SHP77 treated with DMSO at 0.1 percent for 48 hours (cell line): Measurements from ENCODE around the gene MAVS.
"Not testable (repeated sequence)": the region's sequence is repeated elsewhere in the genome, so short reads cannot be mapped to it uniquely, and the experiment has no call there.

Experiments
- DNase-seq: peaks from one replicate; lab custom pipeline; 2025; lab: John Stamatoyannopoulos, UW

MAVS gene

GRCh38 chr20:3854462-3854871, 7.8 kb downstream of the MAVS start:
- no peak for DNase-seq

DNA sequence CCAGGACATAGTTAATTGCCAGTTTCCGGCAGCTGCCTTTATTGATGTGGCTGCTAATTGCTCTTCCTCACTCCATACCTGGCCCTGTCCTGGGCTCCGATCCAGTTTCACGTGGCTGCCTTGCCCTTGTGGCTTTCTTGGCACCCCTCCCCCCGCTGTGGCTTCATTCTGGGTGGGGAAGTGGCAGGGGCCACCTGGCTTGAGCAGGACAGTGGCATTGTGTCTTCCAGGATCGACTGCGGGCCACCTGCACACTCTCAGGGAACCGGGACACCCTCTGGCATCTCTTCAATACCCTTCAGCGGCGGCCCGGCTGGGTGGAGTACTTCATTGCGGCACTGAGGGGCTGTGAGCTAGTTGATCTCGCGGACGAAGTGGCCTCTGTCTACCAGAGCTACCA, 10.8 kb downstream of the MAVS start:
- no peak for DNase-seq

DNA sequence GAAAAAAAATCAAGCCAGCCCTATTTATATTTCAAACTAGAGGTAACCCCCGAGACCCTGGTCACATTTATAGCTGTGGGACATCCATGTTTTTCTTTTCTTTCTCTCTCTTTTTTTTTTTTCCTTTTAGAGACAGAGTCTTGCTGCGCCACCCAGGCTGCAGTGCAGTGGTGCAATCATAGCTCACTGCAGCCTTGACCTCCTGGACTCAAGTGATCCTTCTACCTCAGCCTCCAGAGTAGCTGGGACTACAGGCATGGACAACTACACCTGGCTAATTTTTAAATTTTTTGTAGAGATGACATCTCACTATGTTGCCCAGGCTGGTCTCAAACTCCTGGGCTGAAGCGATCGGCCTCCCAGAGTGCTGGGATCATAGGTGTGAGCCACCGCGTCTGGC, 12.1 kb downstream of the MAVS start:
- DNase-seq = no peak

- no peak for DNase-seq
Observed at GRCh38 chr20:3861191-3861590, 14.6 kb downstream of the MAVS start.

DNA sequence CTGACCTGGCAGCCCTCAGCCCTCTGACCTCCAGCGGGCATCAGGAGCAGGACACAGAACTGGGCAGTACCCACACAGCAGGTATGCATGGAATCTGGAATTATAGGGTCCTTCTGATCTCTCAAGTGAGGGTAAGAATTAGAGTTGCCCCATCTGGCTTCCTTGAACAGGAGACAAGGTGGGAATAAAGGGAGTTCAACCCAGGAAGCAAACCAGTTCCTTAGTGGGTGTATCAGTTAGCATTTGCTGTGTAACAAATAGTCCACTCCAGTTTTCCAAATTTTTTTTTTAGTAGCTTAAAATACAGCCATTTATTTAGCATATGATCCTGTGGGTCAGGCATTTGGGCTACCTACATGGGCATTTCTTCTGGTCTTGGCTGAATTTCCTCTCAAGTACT, 15.7 kb downstream of the MAVS start:
- no peak for DNase-seq

- no peak for DNase-seq
Observed at GRCh38 chr20:3863317-3863716, 16.7 kb downstream of the MAVS start.

DNA sequence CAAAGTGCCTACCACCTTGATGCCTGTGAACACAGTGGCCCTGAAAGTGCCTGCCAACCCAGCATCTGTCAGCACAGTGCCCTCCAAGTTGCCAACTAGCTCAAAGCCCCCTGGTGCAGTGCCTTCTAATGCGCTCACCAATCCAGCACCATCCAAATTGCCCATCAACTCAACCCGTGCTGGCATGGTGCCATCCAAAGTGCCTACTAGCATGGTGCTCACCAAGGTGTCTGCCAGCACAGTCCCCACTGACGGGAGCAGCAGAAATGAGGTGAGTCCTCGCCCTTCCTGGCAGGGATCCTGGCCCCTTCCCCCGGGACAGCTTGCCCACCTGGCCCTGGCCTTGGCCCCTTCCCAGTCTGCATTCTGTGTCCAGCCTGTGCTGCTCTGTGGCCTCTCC, 17.9 kb downstream of the MAVS start:
- no peak for DNase-seq

DNA sequence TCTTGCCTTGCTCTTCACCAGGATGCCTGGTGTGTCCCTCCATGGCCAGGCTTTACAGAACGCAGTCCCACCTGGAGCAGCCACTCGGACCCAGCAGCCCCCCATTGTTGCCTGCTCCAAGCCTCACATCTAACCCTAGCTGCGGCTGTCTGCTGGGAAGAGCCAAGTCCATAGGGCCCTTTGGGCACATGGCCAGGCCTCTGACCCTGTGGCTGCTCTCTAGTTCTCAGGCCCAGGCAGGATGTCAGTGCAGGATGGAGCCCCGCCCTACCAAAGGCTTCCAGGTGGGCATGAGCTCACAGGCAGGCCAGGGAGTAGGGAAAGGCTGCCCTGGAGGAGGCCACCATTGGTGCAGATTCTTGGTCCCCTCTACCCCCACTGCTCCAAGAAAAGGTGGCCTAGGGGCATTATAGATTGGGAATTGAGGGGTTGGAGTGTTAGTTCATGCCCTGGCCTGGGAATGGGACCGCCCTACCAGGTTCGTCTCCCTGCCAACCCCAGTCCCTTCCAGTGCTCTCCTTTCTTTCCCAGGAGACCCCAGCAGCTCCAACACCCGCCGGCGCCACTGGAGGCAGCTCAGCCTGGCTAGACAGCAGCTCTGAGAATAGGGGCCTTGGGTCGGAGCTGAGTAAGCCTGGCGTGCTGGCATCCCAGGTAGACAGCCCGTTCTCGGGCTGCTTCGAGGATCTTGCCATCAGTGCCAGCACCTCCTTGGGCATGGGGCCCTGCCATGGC, 18.7 kb downstream of the MAVS start:
- DNase-seq = no peak

GRCh38 chr20:3865887-3866407, 19.3 kb downstream of the MAVS start:
- DNase-seq = no peak

DNA sequence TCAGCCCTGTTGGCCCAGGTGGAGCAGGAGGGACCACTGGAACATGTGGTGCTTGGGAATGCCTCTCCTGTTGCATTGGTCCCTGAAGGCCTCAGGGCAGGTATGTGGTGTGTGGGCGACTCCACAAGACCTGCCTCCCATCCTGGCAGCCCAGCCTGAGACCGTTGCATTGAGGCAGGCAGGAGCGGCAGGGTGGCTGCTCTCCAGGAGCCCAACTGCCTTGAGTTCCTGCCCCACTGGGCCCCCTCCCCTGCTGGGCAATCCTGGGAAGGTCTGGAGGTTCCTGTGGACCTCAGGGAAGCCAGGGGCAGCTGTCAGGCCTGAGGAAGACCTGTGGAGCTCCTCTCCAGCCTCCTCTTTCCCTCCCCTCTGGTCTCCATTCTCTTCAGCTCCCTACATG, 19.8 kb downstream of the MAVS start:
- DNase-seq = no peak

GRCh38 chr20:3867802-3868201, 21.2 kb downstream of the MAVS start:
- no peak for DNase-seq

DNA sequence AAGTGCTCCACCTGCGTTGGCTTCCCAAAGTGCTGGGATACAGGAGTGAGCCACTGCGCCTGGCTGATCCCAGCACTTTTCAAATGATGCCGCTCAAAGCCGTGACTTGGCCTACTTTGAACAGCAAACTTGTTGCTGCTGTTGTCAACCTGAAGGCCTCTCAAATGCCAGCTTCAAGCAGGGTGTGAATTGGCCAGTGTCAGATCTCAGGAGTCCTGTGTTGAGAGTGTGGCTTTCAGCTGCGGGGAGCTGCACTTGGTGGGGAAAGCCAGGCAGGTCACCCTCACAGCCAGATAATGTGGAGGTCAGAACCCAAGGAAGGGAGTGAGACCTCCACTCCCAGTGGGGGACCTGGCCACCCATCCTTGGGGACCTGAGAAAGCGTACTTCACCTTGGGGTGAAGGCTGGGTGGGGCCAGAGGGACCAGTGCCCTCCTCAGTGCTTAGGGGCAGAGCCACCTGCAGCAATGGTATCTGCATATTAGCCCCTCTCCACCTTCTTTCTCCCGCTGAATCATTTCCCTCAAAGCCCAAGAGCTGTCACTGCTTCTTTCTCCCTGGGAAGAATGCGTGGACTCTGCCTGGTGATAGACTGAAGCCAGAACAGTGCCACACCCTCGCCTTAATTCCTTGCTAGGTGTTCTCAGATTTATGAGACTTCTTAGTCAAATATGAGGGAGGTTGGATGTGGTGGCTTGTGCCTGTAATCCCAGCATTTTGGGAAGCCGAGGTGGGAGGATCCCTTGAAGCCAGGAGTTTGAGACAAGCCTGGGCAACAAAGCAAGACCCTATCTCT, 23.4 kb downstream of the MAVS start:
- DNase-seq = no peak

DNA sequence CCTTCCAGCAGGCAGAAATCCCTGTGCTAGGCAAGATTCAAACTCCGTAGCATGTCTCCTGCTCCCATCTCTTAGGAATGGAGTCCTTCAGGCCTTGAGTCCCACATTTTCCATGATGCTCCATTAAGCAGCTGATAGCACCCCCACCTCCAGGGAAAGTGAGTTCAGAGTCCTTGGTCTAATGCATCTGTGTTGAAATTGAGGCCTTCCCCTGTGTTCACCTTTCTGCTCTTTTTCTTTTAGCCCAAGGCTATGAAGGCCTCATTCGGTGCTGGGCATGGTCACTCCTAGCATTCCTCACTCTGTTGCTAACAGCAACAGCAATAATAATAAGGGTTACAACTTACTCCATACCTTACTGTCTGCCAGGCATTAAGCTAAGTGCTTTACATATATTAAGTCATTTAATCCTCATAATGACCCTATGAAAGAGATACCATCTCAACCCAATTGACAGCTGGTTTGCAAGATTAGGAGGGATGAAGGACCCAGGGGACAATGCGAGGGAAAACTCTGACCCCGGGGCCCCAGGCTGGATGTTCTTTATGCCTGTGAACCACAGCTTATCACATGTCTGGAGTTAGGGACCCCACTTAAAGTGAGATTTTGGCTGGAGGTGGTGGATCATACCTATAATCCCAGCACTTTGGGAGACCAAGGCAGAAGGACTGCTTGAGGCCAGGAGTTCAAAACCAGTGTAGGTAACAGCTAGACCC, 25.1 kb downstream of the MAVS start:
- no peak for DNase-seq

- DNase-seq = no peak
Observed at GRCh38 chr20:3873507-3873906, 26.9 kb downstream of the MAVS start.

DNA sequence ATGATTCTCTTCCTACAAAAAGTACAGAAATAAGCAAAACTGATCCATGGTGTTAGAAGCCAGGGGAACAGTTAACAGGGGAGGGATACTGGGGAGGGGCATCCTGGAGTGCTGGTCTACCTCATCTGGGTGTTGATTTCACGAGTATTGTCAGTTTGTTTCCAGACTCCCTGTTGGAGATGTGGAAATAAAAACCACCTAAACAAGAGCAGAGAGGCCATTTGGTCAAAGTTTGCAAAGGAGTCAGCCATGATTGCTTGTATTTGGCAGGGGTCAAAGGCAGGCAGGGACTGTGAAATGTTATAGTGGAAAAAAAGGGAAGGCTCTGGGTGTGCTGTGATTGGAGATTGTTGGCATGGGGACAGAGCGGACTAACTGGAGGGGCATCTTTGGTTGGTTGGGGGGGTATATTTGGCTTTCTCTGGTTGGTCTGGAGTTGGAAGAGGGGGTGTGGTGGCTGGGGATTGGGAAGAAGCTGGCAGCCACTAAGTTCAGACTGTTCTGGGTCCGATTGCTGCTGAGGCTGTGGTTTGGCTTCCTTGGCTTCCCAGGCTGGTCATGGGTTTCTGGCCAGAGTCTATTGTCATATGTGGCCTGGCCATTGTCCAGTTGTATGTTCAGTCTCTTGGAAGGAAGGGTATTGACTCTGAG, 27.7 kb downstream of the MAVS start:
- no peak for DNase-seq

- DNase-seq = no peak
Observed at GRCh38 chr20:3875378-3875974, 28.8 kb downstream of the MAVS start.

DNA sequence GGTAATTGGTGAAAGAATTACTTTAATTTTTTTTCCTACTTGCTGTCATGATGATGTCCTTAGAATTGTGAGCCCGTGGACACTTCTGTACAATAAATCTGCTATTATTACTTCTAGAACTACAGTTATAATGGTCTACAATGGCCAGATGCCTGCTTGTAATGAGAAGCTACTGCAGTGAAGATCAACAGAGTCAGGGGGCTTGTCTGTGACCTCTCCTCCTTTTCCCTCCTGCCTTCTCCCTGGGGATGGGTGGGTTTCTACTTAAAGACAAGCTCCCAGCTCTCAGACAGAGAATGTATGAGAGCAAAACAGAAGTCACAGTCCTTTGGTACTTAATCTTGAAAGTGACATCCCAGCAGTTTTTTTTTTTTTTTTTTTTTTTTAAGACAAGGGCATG, 29.4 kb downstream of the MAVS start:
- DNase-seq = no peak

- DNase-seq = no peak
Observed at GRCh38 chr20:3876676-3877075, 30.0 kb downstream of the MAVS start.

DNA sequence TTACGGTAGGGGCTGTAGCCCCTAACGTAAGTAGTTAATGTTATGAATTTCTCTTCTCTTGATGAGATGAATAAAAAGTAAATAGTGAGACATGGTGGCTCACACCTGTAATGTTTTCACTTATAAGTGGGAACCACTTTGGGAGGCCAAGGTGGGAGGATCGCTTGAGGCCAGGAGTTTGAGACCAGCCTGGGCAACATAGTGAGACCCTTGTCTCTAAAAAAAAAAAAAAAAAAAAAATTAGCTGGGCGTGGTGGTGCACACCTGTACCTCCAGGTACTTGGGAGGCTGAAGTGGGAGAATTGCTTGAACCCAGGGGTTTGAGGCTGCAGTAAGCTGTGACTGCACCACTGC, 32.3 kb downstream of the MAVS start:
- DNase-seq = not testable (repeated sequence)

- no peak for DNase-seq
Observed at GRCh38 chr20:3885715-3886114, 39.1 kb downstream of the MAVS start.

DNA sequence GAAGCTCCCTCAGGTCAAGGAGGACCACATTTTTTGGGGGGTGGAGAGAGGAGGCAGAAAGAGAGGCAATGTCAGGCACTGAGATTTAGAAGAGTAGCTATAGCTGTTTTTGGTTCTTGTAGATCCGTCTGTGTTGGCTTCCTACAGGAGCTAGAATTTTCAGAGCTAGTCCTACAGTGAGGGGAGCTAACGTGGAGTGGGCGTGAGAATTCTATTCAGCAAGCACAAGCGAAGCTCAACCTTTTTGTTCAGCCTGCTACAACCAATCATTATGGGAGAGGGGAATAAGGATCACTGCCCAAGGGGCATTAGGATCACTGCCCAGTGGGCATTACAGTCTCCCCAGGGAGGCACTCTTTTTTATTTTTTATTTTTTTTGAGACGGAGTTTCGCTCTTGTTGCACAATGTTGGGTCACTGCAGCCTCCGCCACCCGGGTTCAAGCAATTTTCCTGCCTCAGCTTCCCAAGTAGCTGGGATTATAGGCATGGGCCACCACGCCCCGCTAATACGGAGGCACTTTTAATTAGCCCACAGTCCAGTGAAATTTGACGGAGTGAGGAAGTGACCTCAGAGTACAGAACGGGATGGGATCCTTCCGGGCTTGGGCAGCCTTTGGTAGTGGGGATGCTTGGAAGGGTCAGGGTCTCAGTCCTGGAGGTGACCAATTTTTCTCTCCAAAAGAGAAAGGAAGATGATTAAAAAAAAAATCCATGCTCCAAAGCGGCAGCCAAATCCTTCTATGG, 41.4 kb downstream of the MAVS start:
- DNase-seq = no peak
